ENCODE data around the gene BST2. TPM values are rescaled to one million over a fixed set of nuclear protein-coding genes. Genes with fewer than 3 reads are reported as not detected.
A peak's percentile ranks its signal among the peaks of the same experiment; 100 is the strongest.

The BST2 gene
- total and polyA plus RNA-seq, 9 of the 15 experiments (the other 6 are each of a cell fraction or from before 2014, with no cell fraction given): 11.2 to 232 (median 151) TPM

GRCh38 chr19:17450264-17451075 is 45.0 kb upstream of the BST2 start (continued):
- 0 out of 2 replicates have a peak, but pooled peaks have one; percentile 43 for TF ChIP-seq GATAD2B (IDR thresholded peaks at IDR 0.05; ENCODE audit: borderline replicate concordance)
- TF ChIP-seq SMARCA4 (IDR thresholded peaks at IDR 0.05): peak; percentile 67
- no peak for TF ChIP-seq NBN (IDR thresholded peaks at IDR 0.05; ENCODE audit: low read depth)
- no peak for TF ChIP-seq WHSC1 (IDR thresholded peaks at IDR 0.05; ENCODE audit: low read length)
- TF ChIP-seq FOXK2 (conservative IDR thresholded peaks at IDR 0.05 in 1 of 2, IDR thresholded peaks at IDR 0.05 in 1 of 2; ENCODE audit: low read depth in 2 of 2): peak in 1 of 2 experiments; percentile 51; a peak in 1 of 4 replicates
- TF ChIP-seq LEF1 (IDR thresholded peaks at IDR 0.05): 0 out of 2 replicates have a peak, but pooled peaks have one; percentile 37
- TF ChIP-seq NFRKB (IDR thresholded peaks at IDR 0.05; ENCODE audit: low read depth): 0 out of 2 replicates have a peak, but pooled peaks have one; percentile 21
- TF ChIP-seq PKNOX1 (IDR thresholded peaks at IDR 0.05): peak; percentile 13; the same call in 1 of the 2 replicates
- TF ChIP-seq SIRT6 (IDR thresholded peaks at IDR 0.05; ENCODE audit: low read depth, low read length): no peak
- no peak for TF ChIP-seq ATF1 (CRISPR knock-in tag; IDR thresholded peaks at IDR 0.05)
- TF ChIP-seq ATF1 (tag; IDR thresholded peaks at IDR 0.05): 0 out of 2 replicates have a peak, but pooled peaks have one; percentile 31
- TF ChIP-seq SMARCE1 (IDR thresholded peaks at IDR 0.05): peak; percentile 61; the same call in 1 of the 2 replicates
- TF ChIP-seq, protein P1, sequence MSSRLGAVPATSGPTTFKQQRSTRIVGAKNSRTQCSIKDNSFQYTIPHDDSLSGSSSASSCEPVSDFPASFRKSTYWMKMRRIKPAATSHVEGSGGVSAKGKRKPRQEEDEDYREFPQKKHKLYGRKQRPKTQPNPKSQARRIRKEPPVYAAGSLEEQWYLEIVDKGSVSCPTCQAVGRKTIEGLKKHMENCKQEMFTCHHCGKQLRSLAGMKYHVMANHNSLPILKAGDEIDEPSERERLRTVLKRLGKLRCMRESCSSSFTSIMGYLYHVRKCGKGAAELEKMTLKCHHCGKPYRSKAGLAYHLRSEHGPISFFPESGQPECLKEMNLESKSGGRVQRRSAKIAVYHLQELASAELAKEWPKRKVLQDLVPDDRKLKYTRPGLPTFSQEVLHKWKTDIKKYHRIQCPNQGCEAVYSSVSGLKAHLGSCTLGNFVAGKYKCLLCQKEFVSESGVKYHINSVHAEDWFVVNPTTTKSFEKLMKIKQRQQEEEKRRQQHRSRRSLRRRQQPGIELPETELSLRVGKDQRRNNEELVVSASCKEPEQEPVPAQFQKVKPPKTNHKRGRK (tag; IDR thresholded peaks at IDR 0.05): peak; percentile 84
- no peak for TF ChIP-seq ZNF143 (CRISPR knock-in tag; IDR thresholded peaks at IDR 0.05)
- TF ChIP-seq GTF2A2 (tag; IDR thresholded peaks at IDR 0.05): no peak
- TF ChIP-seq, protein P2, sequence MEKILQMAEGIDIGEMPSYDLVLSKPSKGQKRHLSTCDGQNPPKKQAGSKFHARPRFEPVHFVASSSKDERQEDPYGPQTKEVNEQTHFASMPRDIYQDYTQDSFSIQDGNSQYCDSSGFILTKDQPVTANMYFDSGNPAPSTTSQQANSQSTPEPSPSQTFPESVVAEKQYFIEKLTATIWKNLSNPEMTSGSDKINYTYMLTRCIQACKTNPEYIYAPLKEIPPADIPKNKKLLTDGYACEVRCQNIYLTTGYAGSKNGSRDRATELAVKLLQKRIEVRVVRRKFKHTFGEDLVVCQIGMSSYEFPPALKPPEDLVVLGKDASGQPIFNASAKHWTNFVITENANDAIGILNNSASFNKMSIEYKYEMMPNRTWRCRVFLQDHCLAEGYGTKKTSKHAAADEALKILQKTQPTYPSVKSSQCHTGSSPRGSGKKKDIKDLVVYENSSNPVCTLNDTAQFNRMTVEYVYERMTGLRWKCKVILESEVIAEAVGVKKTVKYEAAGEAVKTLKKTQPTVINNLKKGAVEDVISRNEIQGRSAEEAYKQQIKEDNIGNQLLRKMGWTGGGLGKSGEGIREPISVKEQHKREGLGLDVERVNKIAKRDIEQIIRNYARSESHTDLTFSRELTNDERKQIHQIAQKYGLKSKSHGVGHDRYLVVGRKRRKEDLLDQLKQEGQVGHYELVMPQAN (IDR thresholded peaks at IDR 0.05; ENCODE audit: borderline replicate concordance): 0 out of 2 replicates have a peak, but pooled peaks have one; percentile 23
- peak; percentile 79 for TF ChIP-seq DPF2 (IDR thresholded peaks at IDR 0.05)
- no peak for TF ChIP-seq NCOA4 (IDR thresholded peaks at IDR 0.05; ENCODE audit: partially characterized antibody)
- TF ChIP-seq ARID1B (IDR thresholded peaks at IDR 0.05): peak; percentile 68
- TF ChIP-seq CBFA2T3 (IDR thresholded peaks at IDR 0.05): peak; percentile 22; the same call in 1 of the 2 replicates
- peak; percentile 26 for TF ChIP-seq MTA2 (IDR thresholded peaks at IDR 0.05; ENCODE audit: low read depth)
- TF ChIP-seq MAFF (IDR thresholded peaks at IDR 0.05; ENCODE audit: low read length): peak; percentile 76
- TF ChIP-seq ZNF316 (IDR thresholded peaks at IDR 0.05): peak; percentile 85
- no peak for TF ChIP-seq IRF2 (CRISPR knock-in tag; IDR thresholded peaks at IDR 0.05)
- no peak for TF ChIP-seq BCL6 (CRISPR knock-in tag; IDR thresholded peaks at IDR 0.05)
- TF ChIP-seq CTBP1 (IDR thresholded peaks at IDR 0.05; ENCODE audit: borderline replicate concordance): 0 out of 2 replicates have a peak, but pooled peaks have one; percentile 33
